Esophagus squamous epithelium (tissue), 4 donors: ENCODE results near the gene PTPRD.

ENCODE experiments used
- CTCF ChIP-seq, 6 experiments: fragments of 450-650 bp in 4 of 6; fragments of 200-600 bp in 2 of 6; sonication (generic) in 2 of 6; IDR thresholded peaks; one replicate each; pipeline ENCODE4 v1.5.1; 2016 to 2019; ENCODE audit warnings: antibody characterized with exemption in 6 of 6, mild to moderate bottlenecking in 4 of 6, moderate library complexity in 4 of 6
- POLR2A ChIP-seq, 4 donors: fragments of 450-650 bp; IDR thresholded peaks; one replicate each; pipeline ENCODE4 v1.6.1; 2017; ENCODE audit warnings: antibody characterized with exemption in 4 of 4, mild to moderate bottlenecking in 4 of 4, moderate library complexity in 3 of 4

- TF ChIP-seq CTCF (IDR thresholded peaks at IDR 0.05) (no peak), POLR2A (IDR thresholded peaks at IDR 0.05) (no peak)
These were observed 1120.3 kb downstream of the PTPRD start for GRCh38 chr9:9492506-9492905.
